ENCODE data around the gene AGAP3. TPM values are rescaled to one million over a fixed set of nuclear protein-coding genes. Genes with fewer than 3 reads are reported as not detected.

AGAP3 gene
- total RNA-seq, 1 donor from 2014 or later = 77.8 TPM

DNA sequence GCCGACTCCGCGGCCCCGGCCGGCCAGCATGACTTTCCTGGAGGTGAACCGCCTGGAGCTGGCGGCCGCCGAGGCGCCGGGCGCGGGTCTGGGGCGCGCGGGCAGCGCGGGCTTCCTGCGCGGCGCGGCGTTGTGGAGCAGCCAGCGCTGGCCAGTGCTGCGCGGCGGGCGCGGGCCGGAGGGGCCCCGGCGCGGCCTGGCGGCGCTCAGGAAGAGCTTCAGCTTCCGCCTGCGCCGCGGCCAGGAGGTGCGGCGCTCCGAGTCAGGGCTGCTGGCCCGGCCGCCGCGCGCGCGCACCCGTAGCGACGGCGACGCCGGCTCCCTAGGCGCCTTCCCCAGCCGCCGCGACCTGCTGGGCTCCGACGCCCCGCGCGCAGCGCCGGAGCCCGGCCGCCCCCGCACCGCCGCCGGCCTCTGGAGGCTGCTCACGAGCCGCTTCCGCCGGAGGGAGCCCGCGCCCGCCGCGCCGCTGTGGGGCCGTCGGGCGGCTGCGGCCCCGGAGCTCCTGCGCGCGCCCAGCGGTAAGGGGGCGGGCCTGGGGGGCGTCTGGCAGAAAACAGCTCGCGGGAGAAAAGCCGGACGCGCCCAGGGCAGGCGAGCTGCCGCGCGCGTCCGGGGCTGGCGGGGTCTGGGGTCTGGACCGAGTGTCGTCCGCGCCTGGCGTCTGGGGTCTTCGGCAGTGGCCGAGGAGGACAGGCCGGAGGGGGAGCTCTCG, 29.0 kb downstream of the AGAP3 start:
- TF ChIP-seq, protein P1, sequence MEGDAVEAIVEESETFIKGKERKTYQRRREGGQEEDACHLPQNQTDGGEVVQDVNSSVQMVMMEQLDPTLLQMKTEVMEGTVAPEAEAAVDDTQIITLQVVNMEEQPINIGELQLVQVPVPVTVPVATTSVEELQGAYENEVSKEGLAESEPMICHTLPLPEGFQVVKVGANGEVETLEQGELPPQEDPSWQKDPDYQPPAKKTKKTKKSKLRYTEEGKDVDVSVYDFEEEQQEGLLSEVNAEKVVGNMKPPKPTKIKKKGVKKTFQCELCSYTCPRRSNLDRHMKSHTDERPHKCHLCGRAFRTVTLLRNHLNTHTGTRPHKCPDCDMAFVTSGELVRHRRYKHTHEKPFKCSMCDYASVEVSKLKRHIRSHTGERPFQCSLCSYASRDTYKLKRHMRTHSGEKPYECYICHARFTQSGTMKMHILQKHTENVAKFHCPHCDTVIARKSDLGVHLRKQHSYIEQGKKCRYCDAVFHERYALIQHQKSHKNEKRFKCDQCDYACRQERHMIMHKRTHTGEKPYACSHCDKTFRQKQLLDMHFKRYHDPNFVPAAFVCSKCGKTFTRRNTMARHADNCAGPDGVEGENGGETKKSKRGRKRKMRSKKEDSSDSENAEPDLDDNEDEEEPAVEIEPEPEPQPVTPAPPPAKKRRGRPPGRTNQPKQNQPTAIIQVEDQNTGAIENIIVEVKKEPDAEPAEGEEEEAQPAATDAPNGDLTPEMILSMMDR (IDR thresholded peaks at IDR 0.05) = peak; percentile 32
- H3K4me1 Mint-ChIP-seq (ENCODE audit: low read depth) = peaks cover 26% of the 10 kb centered on the region
- no peaks in the 10 kb centered on the region for H3K27me3 Mint-ChIP-seq (ENCODE audit: low read depth)
- H3K4me3 Mint-ChIP-seq (ENCODE audit: unreplicated experiment) = peak overlapping the region; percentile 62
- DNase-seq (ENCODE audit: low spot score) = no peak
- peaks cover 11% of the 10 kb centered on the region for H3K36me3 Mint-ChIP-seq (ENCODE audit: low read depth)
- no peaks in the 10 kb centered on the region for H3K9me3 Mint-ChIP-seq (ENCODE audit: low read depth)
- no peak overlapping the region for H3K27ac Mint-ChIP-seq (ENCODE audit: unreplicated experiment)

DNA sequence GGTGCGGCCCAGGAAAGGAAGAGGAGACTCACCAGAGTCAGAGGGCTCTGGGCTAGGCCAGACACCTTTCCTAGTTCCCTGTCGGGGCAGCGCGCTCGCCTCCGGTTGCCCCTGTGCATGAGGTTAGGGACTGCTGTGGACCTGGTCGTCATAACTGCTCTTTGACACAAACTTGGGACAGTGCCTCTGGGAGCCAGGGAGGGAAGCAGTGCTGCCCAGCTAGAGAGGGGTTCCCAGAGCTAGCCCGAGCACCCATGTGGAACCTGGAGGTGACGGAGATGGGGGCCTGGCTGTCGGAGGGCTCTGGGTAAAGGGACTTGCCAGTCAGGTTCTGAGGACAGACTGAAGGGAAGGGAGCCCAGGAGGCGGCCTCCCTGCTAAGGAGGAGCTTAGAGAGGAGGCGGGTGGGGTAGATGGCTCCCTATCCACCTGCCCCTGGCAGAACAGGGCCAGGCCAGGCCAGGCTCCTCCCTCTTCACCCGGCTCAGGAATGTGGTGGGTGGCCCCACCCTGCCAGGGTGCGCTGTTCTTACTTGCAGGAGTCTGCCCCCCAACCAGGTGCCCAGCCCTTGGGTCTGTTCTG, 29.7 kb downstream of the AGAP3 start:
- TF ChIP-seq, protein P1 (IDR thresholded peaks at IDR 0.05) = peak; percentile 18
- Mint-ChIP-seq H3K27ac (ENCODE audit: unreplicated experiment) (no peak overlapping the region), H3K4me1 (ENCODE audit: low read depth) (peaks cover 22% of the 10 kb centered on the region), H3K27me3 (ENCODE audit: low read depth) (no peaks in the 10 kb centered on the region), H3K9me3 (ENCODE audit: low read depth) (no peaks in the 10 kb centered on the region), H3K36me3 (ENCODE audit: low read depth) (peaks cover 17% of the 10 kb centered on the region), H3K4me3 (ENCODE audit: unreplicated experiment) (peak overlapping the region; percentile 62)
- no peak for DNase-seq (ENCODE audit: low spot score)

- Mint-ChIP-seq H3K27me3 (ENCODE audit: low read depth) (no peaks in the 10 kb centered on the region), H3K9me3 (ENCODE audit: low read depth) (no peaks in the 10 kb centered on the region), H3K4me1 (ENCODE audit: low read depth) (peaks cover 22% of the 10 kb centered on the region), H3K4me3 (ENCODE audit: unreplicated experiment) (no peak overlapping the region), H3K36me3 (ENCODE audit: low read depth) (peaks cover 25% of the 10 kb centered on the region), H3K27ac (ENCODE audit: unreplicated experiment) (no peak overlapping the region)
- TF ChIP-seq, protein P1 (IDR thresholded peaks at IDR 0.05) = no peak
- no peak for DNase-seq (ENCODE audit: low spot score)
Measured at GRCh38 chr7:151116603-151117440, 30.5 kb downstream of the AGAP3 start.

GRCh38 chr7:151117565-151117964, 31.3 kb downstream of the AGAP3 start:
- H3K27ac Mint-ChIP-seq (ENCODE audit: unreplicated experiment) = no peak overlapping the region
- no peak for DNase-seq (ENCODE audit: low spot score)
- no peaks in the 10 kb centered on the region for H3K9me3 Mint-ChIP-seq (ENCODE audit: low read depth)
- TF ChIP-seq, protein P1 (IDR thresholded peaks at IDR 0.05) = no peak
- no peak overlapping the region for H3K4me3 Mint-ChIP-seq (ENCODE audit: unreplicated experiment)
- H3K36me3 Mint-ChIP-seq (ENCODE audit: low read depth) = peaks cover 26% of the 10 kb centered on the region
- H3K27me3 Mint-ChIP-seq (ENCODE audit: low read depth) = no peaks in the 10 kb centered on the region
- peaks cover 22% of the 10 kb centered on the region for H3K4me1 Mint-ChIP-seq (ENCODE audit: low read depth)

Data from chondrocyte (in vitro differentiated cells).